HepG2 (cell line): ENCODE data around the gene GP1BA. TPM values are rescaled to one million over a fixed set of nuclear protein-coding genes. Genes with fewer than 3 reads are reported as not detected.
A peak's percentile ranks its signal among the peaks of the same experiment; 100 is the strongest.

Experiments used
- CHCHD3 ChIP-seq: sonication (generic); formaldehyde crosslinking; IDR thresholded peaks from 2 replicates; pipeline ENCODE4 v1.8.0; 2022; ENCODE audit warnings: mild to moderate bottlenecking, missing genetic modification reagents, moderate library complexity
- FOSL2 ChIP-seq: sonication (generic); formaldehyde crosslinking; IDR thresholded peaks from 2 replicates; pipeline ENCODE4 v1.4.0; 2020; ENCODE audit warnings: missing genetic modification reagents
- HNRNPLL ChIP-seq: fragments of 200-400 bp; formaldehyde crosslinking; IDR thresholded peaks from 2 replicates; pipeline ENCODE4 v1.6.1; 2017; ENCODE audit warnings: mild to moderate bottlenecking, low read depth, low read length; ENCODE audit not compliant: poor library complexity, severe bottlenecking
- KAT7 ChIP-seq: IDR thresholded peaks from 2 replicates; pipeline ENCODE4 v1.6.1; 2018; ENCODE audit warnings: borderline replicate concordance, missing compliant biosample characterization
- MED1 ChIP-seq: sonication (generic); formaldehyde crosslinking; IDR thresholded peaks from 2 replicates; pipeline ENCODE4 v1.4.0; 2020; ENCODE audit warnings: missing genetic modification reagents
- SKI ChIP-seq: fragments of 450-650 bp; IDR thresholded peaks from one replicate; pipeline ENCODE4 v1.6.1; 2018; ENCODE audit warnings: mild to moderate bottlenecking; ENCODE audit not compliant: partially characterized antibody
- TSC22D2 ChIP-seq: sonication (generic); formaldehyde crosslinking; IDR thresholded peaks from 2 replicates; pipeline ENCODE4 v1.5.1; 2020; ENCODE audit warnings: missing genetic modification reagents, mild to moderate bottlenecking, borderline replicate concordance
- ZEB1 ChIP-seq: IDR thresholded peaks from 2 replicates; pipeline ENCODE4 v1.6.1; 2012; ENCODE audit warnings: mild to moderate bottlenecking, low read depth, inconsistent platforms; ENCODE audit not compliant: insufficient replicate concordance
- ZMYM2 ChIP-seq: sonication (generic); formaldehyde crosslinking; IDR thresholded peaks from 2 replicates; pipeline ENCODE4 v1.8.0; 2022; ENCODE audit warnings: mild to moderate bottlenecking, missing genetic modification reagents
- ZNF136 ChIP-seq: sonication (generic); formaldehyde crosslinking; IDR thresholded peaks from 2 replicates; pipeline ENCODE4 v1.8.1; 2022; ENCODE audit warnings: low read depth, mild to moderate bottlenecking, moderate library complexity, missing genetic modification reagents
- ZNF138 ChIP-seq: sonication (generic); formaldehyde crosslinking; IDR thresholded peaks from 2 replicates; pipeline ENCODE4 v1.5.0; 2020; ENCODE audit warnings: mild to moderate bottlenecking, low read depth, missing genetic modification reagents
- ZNF256 ChIP-seq: sonication (generic); formaldehyde crosslinking; conservative IDR thresholded peaks from 2 replicates; pipeline ENCODE4 v1.4.0; 2020; ENCODE audit warnings: missing genetic modification reagents
- ZNF337 ChIP-seq: sonication (generic); formaldehyde crosslinking; IDR thresholded peaks from 2 replicates; pipeline ENCODE4 v1.5.1; 2020; ENCODE audit warnings: missing genetic modification reagents, low read depth, mild to moderate bottlenecking, borderline replicate concordance
- ZNF432 ChIP-seq: sonication (generic); formaldehyde crosslinking; IDR thresholded peaks from 2 replicates; pipeline ENCODE4 v1.5.0; 2020; ENCODE audit warnings: missing genetic modification reagents, mild to moderate bottlenecking, borderline replicate concordance
- ZNF446 ChIP-seq: sonication (generic); formaldehyde crosslinking; IDR thresholded peaks from 2 replicates; pipeline ENCODE4 v1.5.0; 2020; ENCODE audit warnings: mild to moderate bottlenecking, missing genetic modification reagents
- ZNF543 ChIP-seq: sonication (generic); formaldehyde crosslinking; IDR thresholded peaks from 2 replicates; pipeline ENCODE4 v1.4.0; 2020; ENCODE audit warnings: mild to moderate bottlenecking, missing genetic modification reagents
- ZNF768 ChIP-seq: sonication (generic); formaldehyde crosslinking; IDR thresholded peaks from 2 replicates; pipeline ENCODE4 v1.4.0; 2020; ENCODE audit warnings: missing genetic modification reagents
- ZNF850 ChIP-seq: sonication (generic); formaldehyde crosslinking; conservative IDR thresholded peaks from 2 replicates; pipeline ENCODE4 v1.9.0; 2021; ENCODE audit warnings: mild to moderate bottlenecking, missing genetic modification reagents
- ZNF883 ChIP-seq: sonication (generic); formaldehyde crosslinking; IDR thresholded peaks from 2 replicates; pipeline ENCODE4 v1.5.1; 2020; ENCODE audit warnings: mild to moderate bottlenecking, missing genetic modification reagents; ENCODE audit errors: not compliant biosample characterization
- polyA plus RNA-seq, 8 experiments: library from polyadenylated mRNA; depleted of rRNA in 3 of 8; stranded (reverse) in 7 of 8; unstranded in 1 of 8; fragments of >200 nt; fragmentation: Illumina TruSeq in 4 of 8; extraction: Trizol in 4 of 8; gene quantifications; 2 replicates each; pipeline versions ENCODE4 v1.2.1 to v1.2.3, GENCODE V29; 2011 to 2016; ENCODE audit warnings: low read depth in 4 of 8, missing spikeins in 1 of 8, mixed read lengths in 1 of 8; ENCODE audit not compliant: insufficient read depth in 1 of 8
- total RNA-seq, 5 experiments: library from RNA; depleted of rRNA; stranded (reverse); fragments of >200 nt; fragmentation: Illumina TruSeq; extraction: Trizol; gene quantifications; 2 replicates each; pipeline ENCODE4 v1.2.3, GENCODE V29; 2016; ENCODE audit warnings: low read depth in 1 of 5
- TF ChIP-seq, protein P1 (sequence below): sonication (generic); formaldehyde crosslinking; IDR thresholded peaks from 2 replicates; pipeline ENCODE4 v1.9.0; 2021; ENCODE audit warnings: mild to moderate bottlenecking, missing genetic modification reagents
- TF ChIP-seq, protein P2 (sequence below): IDR thresholded peaks from 2 replicates; pipeline ENCODE4 v1.6.1; 2012; ENCODE audit warnings: inconsistent platforms
- TF ChIP-seq, protein P3 (sequence below): sonication (generic); formaldehyde crosslinking; IDR thresholded peaks from 2 replicates; pipeline ENCODE4 v1.9.0; 2021; ENCODE audit warnings: missing genetic modification reagents, mild to moderate bottlenecking, borderline replicate concordance

GP1BA gene
- total and polyA plus RNA-seq, 2 of the 13 experiments (the other 11 are each of a cell fraction or from before 2014, with no cell fraction given) = not detected

DNA sequence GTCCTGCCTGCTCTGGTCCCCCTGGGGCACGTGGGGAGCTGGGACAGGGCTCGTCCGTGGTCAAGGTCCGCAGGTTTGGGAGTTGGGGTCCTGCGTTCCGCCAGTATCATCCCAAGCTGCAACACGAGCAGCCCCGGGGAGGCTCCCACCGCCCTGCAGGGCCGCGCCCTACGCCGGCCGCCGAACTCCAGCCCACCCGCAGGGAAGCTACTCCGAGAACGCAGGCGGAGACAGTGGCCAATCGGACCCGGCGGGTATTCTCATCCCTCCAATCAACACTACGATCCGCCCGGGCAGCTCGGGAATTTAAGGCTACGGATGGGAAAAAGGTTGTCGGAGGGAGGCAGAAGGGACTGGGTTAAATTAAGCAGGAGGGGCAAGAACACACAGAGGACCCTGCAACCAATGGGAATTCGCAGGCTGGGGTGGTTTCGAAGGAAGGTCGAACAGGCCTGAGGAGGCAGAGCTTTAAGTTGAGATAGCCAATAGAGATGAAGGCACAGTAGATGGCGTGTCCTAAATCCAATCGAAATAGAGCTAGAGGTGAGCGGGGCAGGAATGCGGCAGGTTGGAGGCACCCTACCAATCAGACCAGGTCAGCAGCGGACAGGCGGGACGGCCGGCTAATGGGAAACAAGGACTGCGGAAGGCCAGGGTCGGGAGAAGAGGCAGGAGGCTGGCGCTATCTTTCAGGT, 34.9 kb downstream of the GP1BA start (continued):
- TF ChIP-seq, protein P1, sequence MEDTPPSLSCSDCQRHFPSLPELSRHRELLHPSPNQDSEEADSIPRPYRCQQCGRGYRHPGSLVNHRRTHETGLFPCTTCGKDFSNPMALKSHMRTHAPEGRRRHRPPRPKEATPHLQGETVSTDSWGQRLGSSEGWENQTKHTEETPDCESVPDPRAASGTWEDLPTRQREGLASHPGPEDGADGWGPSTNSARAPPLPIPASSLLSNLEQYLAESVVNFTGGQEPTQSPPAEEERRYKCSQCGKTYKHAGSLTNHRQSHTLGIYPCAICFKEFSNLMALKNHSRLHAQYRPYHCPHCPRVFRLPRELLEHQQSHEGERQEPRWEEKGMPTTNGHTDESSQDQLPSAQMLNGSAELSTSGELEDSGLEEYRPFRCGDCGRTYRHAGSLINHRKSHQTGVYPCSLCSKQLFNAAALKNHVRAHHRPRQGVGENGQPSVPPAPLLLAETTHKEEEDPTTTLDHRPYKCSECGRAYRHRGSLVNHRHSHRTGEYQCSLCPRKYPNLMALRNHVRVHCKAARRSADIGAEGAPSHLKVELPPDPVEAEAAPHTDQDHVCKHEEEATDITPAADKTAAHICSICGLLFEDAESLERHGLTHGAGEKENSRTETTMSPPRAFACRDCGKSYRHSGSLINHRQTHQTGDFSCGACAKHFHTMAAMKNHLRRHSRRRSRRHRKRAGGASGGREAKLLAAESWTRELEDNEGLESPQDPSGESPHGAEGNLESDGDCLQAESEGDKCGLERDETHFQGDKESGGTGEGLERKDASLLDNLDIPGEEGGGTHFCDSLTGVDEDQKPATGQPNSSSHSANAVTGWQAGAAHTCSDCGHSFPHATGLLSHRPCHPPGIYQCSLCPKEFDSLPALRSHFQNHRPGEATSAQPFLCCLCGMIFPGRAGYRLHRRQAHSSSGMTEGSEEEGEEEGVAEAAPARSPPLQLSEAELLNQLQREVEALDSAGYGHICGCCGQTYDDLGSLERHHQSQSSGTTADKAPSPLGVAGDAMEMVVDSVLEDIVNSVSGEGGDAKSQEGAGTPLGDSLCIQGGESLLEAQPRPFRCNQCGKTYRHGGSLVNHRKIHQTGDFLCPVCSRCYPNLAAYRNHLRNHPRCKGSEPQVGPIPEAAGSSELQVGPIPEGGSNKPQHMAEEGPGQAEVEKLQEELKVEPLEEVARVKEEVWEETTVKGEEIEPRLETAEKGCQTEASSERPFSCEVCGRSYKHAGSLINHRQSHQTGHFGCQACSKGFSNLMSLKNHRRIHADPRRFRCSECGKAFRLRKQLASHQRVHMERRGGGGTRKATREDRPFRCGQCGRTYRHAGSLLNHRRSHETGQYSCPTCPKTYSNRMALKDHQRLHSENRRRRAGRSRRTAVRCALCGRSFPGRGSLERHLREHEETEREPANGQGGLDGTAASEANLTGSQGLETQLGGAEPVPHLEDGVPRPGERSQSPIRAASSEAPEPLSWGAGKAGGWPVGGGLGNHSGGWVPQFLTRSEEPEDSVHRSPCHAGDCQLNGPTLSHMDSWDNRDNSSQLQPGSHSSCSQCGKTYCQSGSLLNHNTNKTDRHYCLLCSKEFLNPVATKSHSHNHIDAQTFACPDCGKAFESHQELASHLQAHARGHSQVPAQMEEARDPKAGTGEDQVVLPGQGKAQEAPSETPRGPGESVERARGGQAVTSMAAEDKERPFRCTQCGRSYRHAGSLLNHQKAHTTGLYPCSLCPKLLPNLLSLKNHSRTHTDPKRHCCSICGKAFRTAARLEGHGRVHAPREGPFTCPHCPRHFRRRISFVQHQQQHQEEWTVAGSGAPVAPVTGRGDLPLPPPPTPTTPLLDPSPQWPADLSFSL (CRISPR knock-in tag) = no peak
- TF ChIP-seq CHCHD3 (no peak), TSC22D2 (CRISPR knock-in tag) (0 out of 2 replicates have a peak, but pooled peaks have one; percentile 57), ZNF136 (CRISPR knock-in tag) (0 out of 2 replicates have a peak, but pooled peaks have one; percentile 60), ZNF768 (CRISPR knock-in tag) (peak; percentile 40; the same call in 1 of the 2 replicates), HNRNPLL (peak; percentile 97), FOSL2 (CRISPR knock-in tag) (peak; percentile 19; the same call in 1 of the 2 replicates), ZNF138 (CRISPR knock-in tag) (0 out of 2 replicates have a peak, but pooled peaks have one; percentile 24), ZNF337 (CRISPR knock-in tag) (no peak), SKI (no peak), ZNF543 (CRISPR knock-in tag) (peak; percentile 82; the same call in 1 of the 2 replicates), ZEB1 (no peak), ZNF850 (CRISPR knock-in tag) (no peak), ZNF883 (CRISPR knock-in tag) (peak; percentile 37), ZMYM2 (CRISPR knock-in tag) (no peak), ZNF446 (CRISPR knock-in tag) (peak; percentile 73; the same call in 1 of the 2 replicates), ZNF256 (CRISPR knock-in tag) (no peak), KAT7 (CRISPR knock-in tag) (no peak), ZNF432 (no peak), MED1 (CRISPR knock-in tag) (peak; percentile 27; the same call in 1 of the 2 replicates)
- TF ChIP-seq, protein P2, sequence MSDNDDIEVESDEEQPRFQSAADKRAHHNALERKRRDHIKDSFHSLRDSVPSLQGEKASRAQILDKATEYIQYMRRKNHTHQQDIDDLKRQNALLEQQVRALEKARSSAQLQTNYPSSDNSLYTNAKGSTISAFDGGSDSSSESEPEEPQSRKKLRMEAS = peak; percentile 50; the same call in 1 of the 2 replicates
- TF ChIP-seq, protein P3, sequence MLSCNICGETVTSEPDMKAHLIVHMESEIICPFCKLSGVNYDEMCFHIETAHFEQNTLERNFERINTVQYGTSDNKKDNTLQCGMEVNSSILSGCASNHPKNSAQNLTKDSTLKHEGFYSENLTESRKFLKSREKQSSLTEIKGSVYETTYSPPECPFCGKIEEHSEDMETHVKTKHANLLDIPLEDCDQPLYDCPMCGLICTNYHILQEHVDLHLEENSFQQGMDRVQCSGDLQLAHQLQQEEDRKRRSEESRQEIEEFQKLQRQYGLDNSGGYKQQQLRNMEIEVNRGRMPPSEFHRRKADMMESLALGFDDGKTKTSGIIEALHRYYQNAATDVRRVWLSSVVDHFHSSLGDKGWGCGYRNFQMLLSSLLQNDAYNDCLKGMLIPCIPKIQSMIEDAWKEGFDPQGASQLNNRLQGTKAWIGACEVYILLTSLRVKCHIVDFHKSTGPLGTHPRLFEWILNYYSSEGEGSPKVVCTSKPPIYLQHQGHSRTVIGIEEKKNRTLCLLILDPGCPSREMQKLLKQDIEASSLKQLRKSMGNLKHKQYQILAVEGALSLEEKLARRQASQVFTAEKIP (CRISPR knock-in tag) = no peak
